ENCODE measurements around the gene SORCS2.

The SORCS2 gene

DNA sequence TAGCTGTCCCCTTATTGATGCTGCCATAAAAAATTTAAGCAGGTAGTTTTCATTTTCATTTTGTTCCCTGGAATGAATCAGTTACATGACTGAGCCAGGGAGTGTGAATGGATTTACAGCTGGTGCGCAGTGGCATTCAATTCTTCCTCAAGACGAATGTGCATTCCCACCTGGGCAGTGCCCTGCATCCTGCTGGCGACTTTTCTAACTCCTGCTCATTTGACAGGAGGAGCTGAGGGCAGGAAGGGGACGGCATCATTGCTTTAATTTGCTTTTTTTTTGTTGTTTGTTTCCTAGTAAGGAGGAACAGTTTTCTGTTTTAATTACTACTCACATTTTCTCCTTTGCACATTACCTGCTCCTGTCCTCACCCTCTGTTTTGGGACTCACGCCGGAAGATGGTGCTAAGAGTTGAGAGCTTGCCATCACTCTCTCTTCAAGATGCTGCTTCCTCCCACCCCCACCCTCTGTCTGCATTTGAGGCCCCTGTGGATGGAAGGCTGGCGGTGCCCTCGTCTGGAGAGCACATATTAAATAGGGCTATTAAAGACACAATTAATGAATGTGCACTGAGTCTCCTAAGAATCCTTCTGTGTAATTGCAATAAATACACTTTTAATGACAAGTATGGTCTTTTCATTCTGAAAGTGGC, 206.6 kb downstream of the SORCS2 start:
- peak; percentile 26 for DNase-seq

DNA sequence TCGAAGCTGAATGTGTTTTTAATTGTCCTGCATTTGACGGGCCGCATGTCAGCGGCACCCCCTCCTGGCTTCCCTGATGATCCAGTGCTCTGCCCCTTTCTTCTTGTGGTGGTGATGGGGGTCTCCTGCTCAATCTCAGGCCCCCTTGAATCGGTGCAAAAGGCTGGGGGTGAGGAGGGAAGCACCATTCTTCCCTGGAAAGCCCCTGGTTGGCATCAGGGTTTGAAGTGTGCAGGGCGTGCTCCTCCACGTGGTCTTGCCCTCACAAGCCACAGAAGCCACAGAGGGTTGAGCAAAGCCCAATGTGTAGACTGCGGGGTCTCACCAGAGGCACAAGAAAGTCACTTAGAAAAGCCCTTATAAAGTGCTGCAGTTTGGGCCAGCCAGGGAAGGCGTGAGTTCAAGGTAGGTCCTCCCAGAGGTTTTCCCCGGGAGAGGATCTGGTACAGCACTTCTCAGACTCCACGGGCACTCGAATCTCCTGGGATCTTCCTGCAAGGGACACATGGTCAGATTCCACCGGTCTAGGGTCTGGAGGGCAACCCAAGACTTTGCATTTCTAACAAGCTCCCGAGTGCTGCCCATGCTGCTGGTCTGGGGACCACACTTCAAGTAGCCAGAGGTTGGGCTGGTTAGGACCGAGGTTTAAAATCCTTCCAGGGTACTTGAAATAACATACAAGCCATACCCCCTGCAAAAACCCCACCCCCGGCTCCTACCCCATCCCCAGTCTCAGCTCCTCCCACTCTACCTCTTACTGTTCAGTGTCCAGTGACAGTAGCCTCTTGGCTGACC, 207.3 kb downstream of the SORCS2 start:
- peak; percentile 22 for DNase-seq

DNA sequence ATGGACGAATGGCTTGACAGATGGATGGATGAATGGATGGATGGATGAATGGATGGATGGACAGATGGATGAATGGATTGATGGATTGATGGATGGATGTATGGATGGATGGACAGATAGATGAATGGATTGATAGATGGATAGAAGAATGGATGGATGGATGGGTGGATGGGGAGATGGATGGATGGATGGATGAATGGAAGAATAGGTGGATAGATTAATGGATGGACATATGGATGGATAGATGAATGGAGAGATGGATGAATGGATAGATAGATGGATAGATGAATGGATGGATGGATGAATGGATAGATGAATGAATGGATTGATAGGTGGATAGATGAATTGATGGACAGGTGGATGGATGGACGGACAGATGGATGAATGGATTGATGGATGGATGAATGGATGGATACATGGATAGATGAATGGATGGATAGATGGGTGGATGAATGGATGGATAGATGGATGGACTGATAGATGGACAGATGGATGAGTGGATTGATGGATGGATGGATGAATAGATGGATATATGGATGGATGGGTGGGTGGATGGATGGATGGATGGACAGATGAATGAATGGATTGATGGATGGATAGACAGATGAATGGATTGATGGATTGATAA, 208.4 kb downstream of the SORCS2 start:
- DNase-seq = no peak

DNA sequence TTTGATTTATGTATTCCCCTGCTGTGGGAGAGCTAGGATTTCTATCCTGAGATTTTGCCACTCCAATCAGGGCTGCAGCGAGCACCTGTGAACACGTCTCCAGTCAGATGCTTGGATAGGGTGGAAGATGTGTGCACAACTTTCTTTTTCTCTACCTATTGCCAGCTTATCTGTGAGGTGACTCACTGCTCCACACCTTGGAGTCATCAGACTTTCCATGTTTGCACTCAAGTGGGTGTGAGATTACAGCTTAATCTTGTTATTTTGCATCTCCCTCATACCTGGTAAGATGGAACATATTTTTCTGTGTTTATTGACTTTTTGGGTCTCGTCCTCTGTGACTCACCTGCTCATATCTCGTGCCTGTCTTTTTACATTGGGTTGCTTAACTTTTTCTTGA, 210.2 kb downstream of the SORCS2 start:
- DNase-seq = no peak

DNA sequence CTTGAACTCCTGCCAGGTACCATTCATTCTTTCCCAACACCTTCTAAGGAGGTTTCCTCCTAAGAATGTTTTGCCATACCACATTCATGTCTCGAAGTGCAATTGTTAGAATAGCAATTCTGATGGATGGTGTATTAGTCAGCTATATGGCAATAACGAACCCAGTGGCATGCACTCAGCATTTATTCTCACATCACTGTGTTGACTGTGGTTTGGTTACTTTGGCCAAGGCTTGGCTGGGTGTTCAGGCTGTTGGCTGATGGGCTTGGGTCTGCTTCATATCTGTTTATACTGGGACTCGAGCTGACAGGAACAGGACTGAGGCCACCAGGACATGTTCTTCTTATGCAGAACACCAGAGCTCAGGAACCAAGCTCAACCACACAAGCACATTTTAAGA, 210.7 kb downstream of the SORCS2 start:
- DNase-seq = no peak

DNA sequence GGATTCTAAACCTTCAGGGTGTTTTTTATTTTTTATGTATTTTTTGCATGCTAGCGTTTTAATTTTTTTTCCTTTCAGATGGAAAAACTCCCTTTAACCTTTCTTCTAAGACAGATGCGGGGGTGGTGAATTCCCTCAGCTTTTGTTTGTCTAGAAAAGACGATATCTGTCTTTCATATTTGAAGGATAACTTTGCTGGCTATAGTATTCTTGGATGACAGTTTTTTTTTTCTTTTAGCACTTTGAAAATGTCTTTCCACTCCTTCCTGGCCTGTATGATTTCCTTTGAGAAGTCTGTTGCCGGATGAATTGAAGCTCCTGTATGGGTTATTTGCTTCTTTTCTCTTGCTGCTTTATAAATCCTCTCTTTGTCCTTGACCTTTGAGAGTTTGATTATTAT, 215.8 kb downstream of the SORCS2 start:
- no peak for DNase-seq

DNA sequence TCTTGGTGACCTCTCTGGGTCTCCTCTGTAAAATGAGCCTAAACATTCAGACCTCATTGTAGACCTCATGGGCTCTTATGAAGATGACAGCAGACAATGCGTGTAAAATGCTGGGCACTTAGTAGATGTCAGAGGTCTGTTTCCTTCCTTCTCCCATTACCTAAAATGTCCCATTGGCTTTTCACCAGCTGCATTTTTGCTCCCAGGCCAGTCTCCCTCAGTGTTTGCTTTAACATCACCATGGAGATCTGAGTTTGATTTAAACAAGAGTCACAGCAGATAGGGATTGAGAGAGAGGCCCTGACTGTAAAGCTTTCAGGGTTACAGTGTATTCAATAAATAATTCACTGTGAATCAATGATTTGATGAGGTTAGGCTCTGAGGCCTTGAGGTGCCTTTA, 218.1 kb downstream of the SORCS2 start:
- DNase-seq = no peak

DNA sequence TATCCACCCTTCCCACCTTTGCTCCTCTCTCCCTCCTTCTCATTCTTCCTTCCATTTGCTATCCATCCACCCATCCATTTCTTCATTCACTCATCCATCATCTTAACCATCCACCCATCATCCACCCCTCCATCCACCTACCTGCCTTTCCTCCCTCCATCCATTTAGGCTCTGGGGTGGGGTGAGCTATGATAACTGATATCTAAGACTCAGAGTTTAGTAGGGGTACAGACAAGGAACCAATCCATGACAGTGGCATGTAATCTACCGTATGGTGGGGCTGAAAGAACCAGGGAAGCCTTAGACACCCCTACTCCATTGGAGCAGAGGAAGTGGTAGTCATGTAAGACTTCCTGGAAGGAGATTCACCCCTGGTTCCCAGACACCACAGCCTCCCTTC, 219.2 kb downstream of the SORCS2 start:
- no peak for DNase-seq

DNA sequence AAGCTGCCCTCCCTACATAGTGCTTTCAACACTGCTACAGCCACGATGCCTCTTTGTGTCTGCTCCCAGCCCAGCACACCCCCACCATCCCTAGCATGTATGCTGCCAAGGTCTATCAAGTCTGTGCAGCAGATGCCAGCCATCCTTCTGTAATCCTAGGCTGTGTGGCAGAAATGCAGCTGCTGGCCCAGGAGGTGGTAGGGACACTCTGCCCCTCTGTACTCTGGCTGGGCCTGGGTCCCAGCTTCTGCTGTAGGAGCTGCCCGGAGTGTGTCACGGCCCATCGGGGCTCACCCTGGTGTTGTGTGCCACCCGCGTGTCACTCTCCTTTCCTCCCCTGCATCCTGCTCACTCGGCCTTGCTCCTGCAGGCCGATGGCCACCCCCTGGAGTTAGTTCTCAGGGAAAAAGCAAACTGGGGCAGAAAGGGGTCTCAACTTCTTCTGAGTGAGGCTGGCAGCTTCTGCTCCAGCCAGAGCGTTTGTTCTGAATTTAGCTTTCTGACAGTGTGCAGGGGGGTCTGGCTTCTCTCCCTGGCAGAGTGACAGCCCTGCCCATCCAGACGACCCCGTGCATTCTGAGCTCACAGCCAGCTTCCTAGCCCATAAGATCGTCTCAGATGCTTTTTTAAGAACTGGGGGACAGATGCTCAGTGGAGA, 219.7 kb downstream of the SORCS2 start:
- DNase-seq = peak; percentile 29

DNA sequence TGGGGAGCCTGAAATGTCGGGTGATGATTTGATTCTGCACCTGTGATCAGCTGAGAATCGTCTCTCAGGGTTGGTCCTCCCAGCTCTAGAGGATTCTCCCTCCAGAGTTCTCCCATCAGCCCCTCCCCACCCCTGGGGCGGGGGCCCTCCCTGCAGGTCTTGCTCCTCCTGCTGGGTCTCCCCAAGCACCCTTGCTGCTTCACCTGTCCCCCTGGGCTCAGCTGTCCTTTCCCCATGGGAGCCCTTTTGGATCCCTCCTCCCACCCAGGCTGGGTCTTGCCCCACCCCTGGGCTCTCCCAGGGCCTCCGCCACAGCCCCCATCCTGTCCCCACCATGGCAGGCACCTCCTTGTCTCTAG, 220.2 kb downstream of the SORCS2 start:
- DNase-seq = no peak

DNA sequence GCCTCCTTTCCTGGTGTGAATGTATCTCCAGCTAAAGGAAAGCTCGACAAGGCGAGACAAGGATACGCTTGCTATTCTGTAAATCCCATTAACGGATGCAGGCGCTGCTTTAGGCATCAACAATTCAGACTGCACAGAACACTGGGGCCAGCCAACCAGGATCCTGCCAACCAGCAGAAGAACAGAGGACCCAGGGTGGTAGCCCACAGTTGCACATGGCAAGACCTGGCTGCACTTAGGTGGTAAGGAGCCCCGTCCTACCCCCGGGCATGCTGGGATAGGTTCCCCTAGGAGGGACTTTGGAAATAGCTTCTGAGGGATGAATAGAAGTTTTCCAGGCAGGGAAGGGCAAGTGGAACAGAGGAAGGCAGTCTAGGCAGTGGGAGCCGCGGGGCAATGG, 221.7 kb downstream of the SORCS2 start:
- no peak for DNase-seq

DNA sequence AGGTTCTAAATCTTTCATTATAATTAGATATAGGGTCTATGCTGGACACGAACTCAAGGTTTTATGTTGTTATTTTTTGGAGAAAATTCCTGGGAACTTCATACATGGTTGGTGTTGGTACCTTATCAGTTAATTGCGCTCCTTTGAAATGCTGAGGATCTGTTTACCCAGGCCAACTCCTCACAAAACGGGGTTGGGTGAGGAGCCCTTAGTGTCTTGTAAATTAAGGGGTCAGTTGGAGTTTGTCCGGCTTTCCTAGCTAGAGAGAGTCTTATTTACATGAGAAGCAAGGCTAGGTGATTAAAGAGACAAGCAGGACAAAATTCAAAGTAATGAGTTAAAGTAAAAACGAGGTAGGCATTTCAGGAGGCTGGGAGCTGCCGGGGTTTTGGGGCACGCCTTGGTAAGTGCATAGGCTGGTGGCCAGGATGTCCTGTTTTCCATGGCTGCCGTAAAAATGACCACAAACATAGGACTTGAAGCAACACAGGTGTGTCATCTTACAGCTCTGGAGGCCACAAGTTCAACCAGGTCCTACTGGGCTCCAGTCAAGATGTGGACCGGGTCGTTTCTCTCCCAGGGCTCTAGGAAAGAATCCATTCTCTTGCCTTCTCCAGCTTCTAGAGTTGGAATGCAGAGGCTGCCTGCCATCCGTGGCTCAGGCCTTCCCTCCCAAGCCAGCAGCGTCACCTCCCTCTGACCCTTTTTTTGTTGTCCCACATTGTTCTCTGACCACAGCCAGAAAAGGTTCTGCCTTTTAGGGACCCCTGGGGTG, 222.6 kb downstream of the SORCS2 start:
- DNase-seq = peak; percentile 17

DNA sequence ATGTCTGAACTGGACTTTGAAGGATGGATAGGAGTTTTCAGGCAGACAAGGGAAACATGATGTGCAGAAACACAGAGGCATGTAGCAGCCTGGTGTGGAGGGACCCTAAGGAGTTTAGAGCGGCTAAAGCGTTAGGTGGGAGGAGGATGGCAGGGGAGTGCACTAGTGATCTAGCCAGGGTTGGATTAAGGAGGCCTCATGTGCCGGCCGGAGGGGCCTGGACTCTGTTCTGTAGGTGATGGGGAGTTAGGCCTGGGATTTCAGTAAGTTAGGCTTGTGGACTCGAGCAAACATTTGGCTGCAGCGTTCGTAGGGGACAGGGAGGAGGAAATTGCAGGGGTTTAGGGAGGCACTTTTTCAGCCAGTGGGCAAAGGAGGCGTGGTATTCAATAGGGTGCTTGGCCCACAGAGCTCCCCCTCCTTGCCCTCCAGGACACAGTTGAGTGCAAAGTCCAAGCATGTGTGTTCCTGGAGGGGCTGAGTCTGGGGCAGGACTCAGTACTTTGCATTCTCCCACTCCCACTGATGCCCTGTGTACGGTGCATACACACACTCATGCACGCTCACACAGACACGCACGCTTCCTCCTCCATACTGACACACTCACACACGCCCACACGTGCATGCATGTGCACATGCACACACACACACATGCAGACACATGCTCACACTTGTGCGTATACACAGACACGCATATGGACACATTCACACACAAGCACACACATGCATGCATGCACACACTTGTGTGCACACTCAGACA, 223.8 kb downstream of the SORCS2 start:
- DNase-seq = no peak

DNA sequence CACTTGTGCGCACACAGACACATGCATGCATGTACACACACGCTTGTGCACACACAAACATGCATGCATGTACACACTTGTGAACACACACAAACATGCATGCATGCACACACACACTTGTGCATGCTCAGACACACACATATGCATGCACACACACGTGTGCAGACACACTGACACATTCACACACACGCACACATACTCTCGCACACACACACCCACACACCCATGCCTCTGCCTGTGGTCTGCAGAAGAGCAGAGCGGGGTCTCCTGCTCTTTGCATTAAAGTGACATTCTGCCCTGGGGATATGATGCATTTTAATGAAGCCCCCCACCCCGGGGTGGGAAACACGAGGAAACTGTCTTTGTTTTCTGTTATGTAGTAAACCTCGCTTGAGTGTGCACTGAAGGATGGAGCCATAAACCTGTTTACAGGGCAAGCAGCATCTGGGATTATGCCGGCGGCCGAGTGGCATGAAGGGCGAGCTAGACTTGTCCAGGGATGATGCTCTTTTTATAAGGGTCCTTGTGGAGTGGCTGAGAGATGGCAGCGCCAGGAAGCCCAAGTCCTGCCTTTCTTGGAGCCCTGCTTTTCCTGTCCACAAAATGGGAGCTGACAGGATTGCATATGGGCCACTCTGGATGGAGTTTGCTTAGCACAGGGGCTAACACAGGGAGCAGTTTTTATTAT, 224.6 kb downstream of the SORCS2 start:
- peak; percentile 18 for DNase-seq

DNA sequence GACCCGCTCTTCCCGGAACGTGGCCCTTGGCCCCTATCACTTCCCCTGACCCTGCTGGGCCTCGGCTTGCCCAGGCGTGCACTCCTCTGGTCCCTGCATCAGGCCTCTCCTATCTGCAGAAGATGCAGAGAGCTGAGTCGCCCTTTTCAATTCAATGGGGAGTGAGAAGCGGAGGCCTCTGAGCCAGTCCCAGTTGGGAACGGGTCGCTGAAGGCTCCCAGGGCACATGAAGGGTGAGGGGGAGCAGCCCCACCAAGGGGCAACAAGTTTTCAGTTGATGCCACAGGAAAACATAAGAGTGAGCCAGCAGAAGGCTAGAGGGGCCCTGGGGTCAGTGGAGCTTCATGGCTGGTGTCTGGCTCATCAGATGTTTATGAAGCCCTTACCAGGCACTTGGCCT, 225.3 kb downstream of the SORCS2 start:
- DNase-seq = no peak

DNA sequence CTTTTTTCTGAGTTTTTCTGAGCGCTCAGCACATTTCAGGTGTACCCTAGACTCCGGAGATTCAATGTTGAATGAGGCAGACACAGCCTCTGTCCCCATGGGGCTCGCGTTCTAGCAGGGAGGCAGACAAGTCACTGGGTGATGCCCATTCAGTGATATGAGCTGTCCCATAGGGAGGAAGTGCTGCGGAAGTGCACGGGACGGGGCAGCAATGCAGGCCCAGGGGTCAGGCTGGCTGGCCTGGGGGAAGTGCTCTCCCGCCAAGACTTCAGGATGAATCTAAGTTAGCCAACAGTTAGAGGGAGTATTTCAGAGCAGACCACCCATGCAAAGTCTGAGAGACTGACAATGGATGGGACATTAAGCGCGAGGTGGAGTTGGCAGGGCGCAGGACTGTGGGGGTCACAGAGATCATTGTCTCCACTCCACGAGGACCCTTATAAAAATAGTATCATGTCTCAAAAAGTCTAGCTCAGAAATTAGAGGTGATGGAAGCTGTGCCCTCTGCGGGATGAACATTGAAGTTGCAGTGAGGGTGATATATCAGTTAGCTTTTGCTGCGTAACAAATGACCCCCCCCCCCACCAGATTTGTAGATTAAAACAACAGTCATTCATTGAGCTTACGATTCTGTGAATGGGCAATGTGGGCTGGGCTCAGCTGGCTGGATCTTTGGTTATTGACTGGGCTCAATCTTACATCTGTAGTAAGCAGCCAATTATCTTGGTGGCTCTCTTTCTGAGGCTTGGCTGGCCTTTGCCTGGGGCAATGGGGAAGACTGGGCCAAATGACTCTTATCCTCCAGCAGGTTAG, 226.0 kb downstream of the SORCS2 start:
- peak; percentile 39 for DNase-seq

DNA sequence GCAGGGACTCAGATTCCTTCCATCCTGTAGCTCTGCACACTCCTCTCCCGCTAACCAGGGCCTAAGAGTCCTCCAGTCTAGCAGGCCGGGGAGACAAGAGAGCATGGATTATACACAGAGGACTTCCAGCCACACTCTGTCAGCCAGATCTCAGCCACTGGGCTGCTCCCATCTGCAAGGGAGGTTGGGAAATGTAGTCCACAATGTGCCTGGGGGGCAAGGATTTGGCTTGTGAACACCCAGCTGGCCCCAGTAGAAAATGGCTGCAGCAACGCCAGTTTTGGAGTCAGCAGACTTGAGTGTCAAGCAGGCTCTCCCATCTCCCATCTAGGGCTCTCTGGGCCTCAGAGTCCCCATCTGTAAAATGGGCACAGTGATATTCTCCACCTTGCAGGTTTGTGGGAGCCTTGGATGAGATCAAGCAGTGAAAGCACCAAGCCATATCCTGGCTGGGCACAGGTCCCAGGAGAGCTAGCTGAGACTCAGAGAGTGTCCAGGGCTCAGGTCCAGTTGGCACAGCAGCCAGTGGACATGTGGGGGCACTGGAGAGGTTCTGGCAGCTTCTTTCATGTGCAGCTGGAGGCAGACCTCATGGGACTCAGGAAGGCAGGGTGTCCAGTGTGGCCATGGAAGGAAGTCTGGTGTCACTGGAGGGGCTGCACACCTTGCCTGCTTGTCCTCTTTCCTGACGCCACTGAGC, 227.8 kb downstream of the SORCS2 start:
- DNase-seq = peak; percentile 39

DNA sequence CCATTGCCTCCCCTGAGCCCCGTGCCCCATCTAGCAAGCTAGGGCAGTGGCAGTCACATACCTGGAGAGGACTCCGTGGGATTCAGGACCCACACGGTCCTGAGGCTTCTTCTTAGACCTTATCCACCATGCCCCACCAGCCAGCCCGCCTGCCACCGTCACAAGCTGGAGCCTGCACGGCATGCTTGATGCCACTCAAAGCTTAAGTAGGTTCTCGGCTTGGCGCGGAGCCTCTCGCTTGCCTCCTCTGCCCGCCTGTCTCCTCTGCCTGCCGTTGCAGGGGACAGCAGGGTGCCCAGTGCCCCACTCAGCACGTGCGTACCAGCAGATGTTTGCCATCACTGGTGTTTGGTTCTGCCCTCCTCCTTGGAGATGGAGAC, 228.3 kb downstream of the SORCS2 start:
- DNase-seq = peak; percentile 25

DNA sequence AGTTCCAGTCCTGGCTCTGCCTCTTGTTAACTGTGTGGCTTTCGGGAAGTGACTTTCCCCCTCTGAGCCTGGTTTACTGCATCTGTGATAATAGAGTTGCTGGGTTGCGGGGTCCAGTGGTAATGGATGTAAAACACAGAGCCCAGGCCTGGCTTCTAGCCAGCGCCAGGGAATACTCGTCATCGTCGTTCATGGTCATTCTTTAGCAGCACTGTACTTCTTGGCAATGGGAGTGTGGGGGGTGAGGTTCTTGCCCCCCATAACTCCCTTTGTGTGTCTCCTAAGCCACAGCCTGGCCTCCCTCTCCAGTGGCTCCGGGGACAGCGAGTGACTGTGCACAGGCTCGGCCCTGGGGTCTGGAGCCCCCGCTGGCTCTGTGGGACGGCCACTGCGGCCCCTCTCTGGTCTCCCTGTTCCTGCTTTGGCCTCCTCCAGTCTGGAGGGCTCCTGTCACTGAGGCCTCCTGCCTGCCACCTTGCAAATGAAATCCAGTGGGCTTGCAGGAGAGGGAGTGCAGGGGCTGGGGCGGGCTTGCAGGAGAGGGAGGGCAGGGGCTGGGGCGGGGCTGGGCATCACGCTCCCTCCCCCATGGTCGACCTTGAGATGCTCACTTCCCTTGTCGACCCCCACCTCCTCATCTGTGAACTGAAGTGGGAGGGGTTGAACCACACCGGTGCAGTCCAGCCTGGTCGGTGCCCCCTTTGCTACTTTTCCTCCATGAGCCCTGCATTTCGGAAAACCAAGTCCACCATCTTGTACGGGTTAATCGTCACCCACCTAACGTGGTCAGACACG, 229.2 kb downstream of the SORCS2 start:
- peak; percentile 23 for DNase-seq

All from activated CD8-positive, alpha-beta memory T cell treated with anti-CD3 and anti-CD28 coated beads, Interleukin-2, amount 50 U/mL, for 48 hours (primary cell).